Endothelial cell of umbilical vein (primary cell): ENCODE data around the gene MRPL27. TPM values are rescaled to one million over a fixed set of nuclear protein-coding genes. Genes with fewer than 3 reads are reported as not detected.

Experiments used
- BruUV-seq: library from RNA; stranded (reverse); fragments of 400-500 nt; replicated peaks from 2 replicates; lab custom pipeline; 2021; lab: Mats Ljungman, UMichigan
- CTCF ChIA-PET: fragments of 300-600, 350-600 bp; sonication (Branson Sonifier 250); formaldehyde crosslinking; loops from one replicate; lab custom pipeline; 2021; ENCODE audit warnings: antibody characterized with exemption, inconsistent platforms; lab: Charles Lee
- POLR2A ChIA-PET: fragments of 300-600, 350-600 bp; sonication (Branson Sonifier 250); formaldehyde crosslinking; loops from one replicate; lab custom pipeline; 2021; ENCODE audit warnings: antibody characterized with exemption, inconsistent platforms; lab: Charles Lee
- DNase-seq: peaks from one replicate; pipeline ENCODE4 v3.0.0-alpha.2; 2011; ENCODE audit warnings: low read depth, low spot score
- FAIRE-seq: peaks from 2 replicates; lab custom pipeline; 2011; peaks lifted over from hg19 to GRCh38; lab: Jason Lieb, UNC
- H2AFZ ChIP-seq: 2 replicates; pipeline ENCODE4 v1.6.0; 2012; ENCODE audit warnings: low read depth, low read length, control low read depth, inconsistent platforms
- H3K27ac ChIP-seq: 2 replicates; pipeline ENCODE4 v1.5.1; 2011; ENCODE audit warnings: low read depth, mild to moderate bottlenecking, control low read depth, low read length, moderate library complexity; ENCODE audit not compliant: insufficient read depth
- H3K27me3 ChIP-seq, 2 experiments: 2 replicates each; pipeline versions ENCODE4 v1.6.0 to v1.6.1; 2011; ENCODE audit warnings: low read length in 2 of 2, mixed read lengths in 1 of 2; ENCODE audit not compliant: control insufficient read depth in 2 of 2, insufficient read depth in 2 of 2
- H3K36me3 ChIP-seq, 2 experiments: 2 replicates in 1 of 2; 3 replicates in 1 of 2; pipeline ENCODE4 v1.5.1; 2011; ENCODE audit warnings: low read length in 2 of 2, mild to moderate bottlenecking in 1 of 2, moderate library complexity in 1 of 2; ENCODE audit not compliant: control insufficient read depth in 2 of 2, insufficient read depth in 2 of 2; ENCODE audit errors: extremely low read depth in 1 of 2
- H3K4me1 ChIP-seq: 3 replicates; pipeline ENCODE4 v1.5.1; 2011; ENCODE audit warnings: mild to moderate bottlenecking, low read length; ENCODE audit not compliant: control insufficient read depth, insufficient read depth; ENCODE audit errors: extremely low read depth
- H3K4me2 ChIP-seq: 2 replicates; pipeline ENCODE4 v1.6.1; 2011; ENCODE audit warnings: low read length, control low read depth, mixed read lengths; ENCODE audit not compliant: insufficient read depth
- H3K4me3 ChIP-seq, 3 experiments: fragments of 200-600 bp in 1 of 3; sonication (generic), shearing (Covaris generic) in 1 of 3; replicated peaks in 1 of 3; 2 replicates each; pipeline ENCODE4 v1.5.1; 2011 to 2016; ENCODE audit warnings: control low read depth in 3 of 3, low read length in 3 of 3, mild to moderate bottlenecking in 2 of 3, inconsistent platforms in 1 of 3, low read depth in 1 of 3, moderate library complexity in 1 of 3; ENCODE audit not compliant: insufficient read depth in 1 of 3
- H3K79me2 ChIP-seq: 2 replicates; pipeline ENCODE4 v1.6.0; 2012; ENCODE audit warnings: low read length, inconsistent platforms; ENCODE audit not compliant: control insufficient read depth, insufficient read depth
- H3K9ac ChIP-seq: replicated peaks from 2 replicates; pipeline ENCODE3; 2011; ENCODE audit warnings: low read length, control low read depth; ENCODE audit not compliant: insufficient read depth; ENCODE audit errors: extremely low read depth
- H3K9me1 ChIP-seq: replicated peaks from 3 replicates; pipeline ENCODE4 v1.6.0; 2011; ENCODE audit warnings: mild to moderate bottlenecking, low read length; ENCODE audit not compliant: control insufficient read depth, insufficient read depth; ENCODE audit errors: extremely low read depth
- H3K9me3 ChIP-seq: replicated peaks from 2 replicates; pipeline ENCODE4 v1.5.1; 2012; ENCODE audit warnings: low read length, inconsistent platforms; ENCODE audit not compliant: control insufficient read depth, insufficient read depth
- H4K20me1 ChIP-seq: replicated peaks from 2 replicates; pipeline ENCODE3; 2011; ENCODE audit warnings: mild to moderate bottlenecking, low read length; ENCODE audit not compliant: control insufficient read depth, insufficient read depth; ENCODE audit errors: extremely low read depth
- EZH2 ChIP-seq: IDR thresholded peaks from 2 replicates; pipeline ENCODE4 v1.6.1; 2012; ENCODE audit warnings: borderline replicate concordance, low read depth, mild to moderate bottlenecking, moderate library complexity, low read length, inconsistent platforms; ENCODE audit not compliant: severe bottlenecking
- FOS ChIP-seq: IDR thresholded peaks from 2 replicates; pipeline ENCODE4 v1.6.1; 2011; ENCODE audit warnings: mild to moderate bottlenecking, low read length, moderate library complexity, borderline replicate concordance; ENCODE audit not compliant: insufficient read depth
- GATA2 ChIP-seq: IDR thresholded peaks from 2 replicates; pipeline ENCODE4 v1.7.0; 2011; ENCODE audit warnings: low read depth, mild to moderate bottlenecking, moderate library complexity, mixed read lengths, low read length; ENCODE audit not compliant: insufficient read length, insufficient read depth
- JUN ChIP-seq: IDR thresholded peaks from 2 replicates; pipeline ENCODE4 v1.6.1; 2011; ENCODE audit warnings: borderline replicate concordance, low read depth; ENCODE audit not compliant: insufficient read length, insufficient read depth
- MYC ChIP-seq: IDR thresholded peaks from one replicate; pipeline ENCODE4 v1.6.1; 2011; ENCODE audit warnings: mild to moderate bottlenecking, low read depth, low read length
- POLR2A ChIP-seq: IDR thresholded peaks from 2 replicates; pipeline ENCODE4 v1.6.1; 2012; ENCODE audit warnings: low read depth, mild to moderate bottlenecking, control low read depth, low read length
- POLR2AphosphoS5 ChIP-seq: IDR thresholded peaks from 2 replicates; pipeline ENCODE4 v1.6.1; 2012; ENCODE audit warnings: low read depth, mild to moderate bottlenecking, control low read depth, low read length, moderate library complexity; ENCODE audit not compliant: insufficient read depth
- dilution Hi-C: fragments of 300-500 bp; cut with MboI; formaldehyde crosslinking; loops from one replicate; pipeline ENCODE4 v1.15.0; 2019; ENCODE audit warnings: low sequenced_read_pairs; ENCODE audit not compliant: extremely low pct_ligation_motif_present
- intact Hi-C: fragments of 100-400 bp; cut with micrococcal nuclease; formaldehyde crosslinking; loops from one replicate; pipeline ENCODE4 v1.10.0; 2022
- polyA plus RNA-seq, 4 experiments: library from polyadenylated mRNA; depleted of rRNA in 3 of 4; stranded (reverse) in 3 of 4; unstranded in 1 of 4; fragments of >200 nt; gene quantifications; 2 replicates each; pipeline versions ENCODE4 v1.2.1 to v1.2.3, GENCODE V29; 2011 to 2012; ENCODE audit warnings: missing spikeins in 1 of 4
- total RNA-seq: library from RNA; stranded (reverse); gene quantifications from 2 replicates; pipeline ENCODE4 v1.2.3, GENCODE V29; 2021
- TF ChIP-seq, protein P1 (sequence below), 2 donors: IDR thresholded peaks; 1 replicate in 1 of 2; 2 replicates in 1 of 2; pipeline ENCODE4 v1.5.1; 2011; ENCODE audit warnings: low read length in 2 of 2, mild to moderate bottlenecking in 2 of 2, moderate library complexity in 2 of 2, control low read depth in 1 of 2, inconsistent platforms in 1 of 2, low read depth in 1 of 2; ENCODE audit not compliant: insufficient read depth in 1 of 2; ENCODE audit errors: extremely low read depth in 1 of 2
- TF ChIP-seq, protein P2 (sequence below): IDR thresholded peaks from 2 replicates; pipeline ENCODE4 v1.6.1; 2011; ENCODE audit not compliant: insufficient read depth, insufficient read length

The MRPL27 gene
- total and polyA plus RNA-seq, 2 donors (not counting 3 experiments of a cell fraction or from before 2014, with no cell fraction given): 76.2 to 158 TPM

GRCh38 chr17:50360486-50361115 lies 12.4 kb downstream of the MRPL27 start:
- Histone ChIP-seq H3K27me3 (no peaks in the 10 kb centered on the region), H4K20me1 (no peaks in the 10 kb centered on the region), H3K4me3 (no peak overlapping the region), H3K4me1 (no peaks in the 10 kb centered on the region), H3K9me3 (no peaks in the 10 kb centered on the region), H3K27ac (no peak overlapping the region), H3K36me3 (peaks cover 2 to 29% of the 10 kb centered on the region in 2 experiments), H3K4me2 (no peak overlapping the region), H2AFZ (no peak overlapping the region), H3K9ac (no peak overlapping the region), H3K79me2 (no peaks in the 10 kb centered on the region), H3K9me1 (no peaks in the 10 kb centered on the region)
- dilution Hi-C loops (no loop called here), intact Hi-C loops (no loop called here)
- FAIRE-seq (no peak), DNase-seq (no peak)
- POLR2A ChIA-PET: no interaction called here
- TF ChIP-seq POLR2AphosphoS5 (no peak), JUN (no peak), EZH2 (no peak), POLR2A (no peak), GATA2 (no peak), MYC (no peak), FOS (no peak)
- TF ChIP-seq, protein P1, sequence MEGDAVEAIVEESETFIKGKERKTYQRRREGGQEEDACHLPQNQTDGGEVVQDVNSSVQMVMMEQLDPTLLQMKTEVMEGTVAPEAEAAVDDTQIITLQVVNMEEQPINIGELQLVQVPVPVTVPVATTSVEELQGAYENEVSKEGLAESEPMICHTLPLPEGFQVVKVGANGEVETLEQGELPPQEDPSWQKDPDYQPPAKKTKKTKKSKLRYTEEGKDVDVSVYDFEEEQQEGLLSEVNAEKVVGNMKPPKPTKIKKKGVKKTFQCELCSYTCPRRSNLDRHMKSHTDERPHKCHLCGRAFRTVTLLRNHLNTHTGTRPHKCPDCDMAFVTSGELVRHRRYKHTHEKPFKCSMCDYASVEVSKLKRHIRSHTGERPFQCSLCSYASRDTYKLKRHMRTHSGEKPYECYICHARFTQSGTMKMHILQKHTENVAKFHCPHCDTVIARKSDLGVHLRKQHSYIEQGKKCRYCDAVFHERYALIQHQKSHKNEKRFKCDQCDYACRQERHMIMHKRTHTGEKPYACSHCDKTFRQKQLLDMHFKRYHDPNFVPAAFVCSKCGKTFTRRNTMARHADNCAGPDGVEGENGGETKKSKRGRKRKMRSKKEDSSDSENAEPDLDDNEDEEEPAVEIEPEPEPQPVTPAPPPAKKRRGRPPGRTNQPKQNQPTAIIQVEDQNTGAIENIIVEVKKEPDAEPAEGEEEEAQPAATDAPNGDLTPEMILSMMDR (IDR thresholded peaks at IDR 0.05; ENCODE audit: extremely low read depth in 1 of 2, insufficient read depth in 1 of 2, low read depth in 1 of 2, low read length in 2 of 2): no peak
- TF ChIP-seq, protein P2, sequence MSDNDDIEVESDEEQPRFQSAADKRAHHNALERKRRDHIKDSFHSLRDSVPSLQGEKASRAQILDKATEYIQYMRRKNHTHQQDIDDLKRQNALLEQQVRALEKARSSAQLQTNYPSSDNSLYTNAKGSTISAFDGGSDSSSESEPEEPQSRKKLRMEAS: no peak
- TSS peak; percentile 39 for BruUV-seq
- CTCF ChIA-PET: interaction anchor here (0.7 to 4.2 kb wide), 8 partner anchors 8 to 470 kb away, joined by 3 to 30 read pairs (median 9); partner anchors contain the start of genes LRRC59, RSAD1 and XYLT2
